GM19463 (cell line): Measurements from ENCODE around the gene ARL6IP5.

Experiments used
- ATAC-seq: cut with Tn5 transposase; IDR thresholded peaks from one replicate; pipeline ENCODE4 v1.9.1; 2021; ENCODE audit warnings: mild to moderate bottlenecking, moderate library complexity; ENCODE audit not compliant: unreplicated experiment

The ARL6IP5 gene

DNA sequence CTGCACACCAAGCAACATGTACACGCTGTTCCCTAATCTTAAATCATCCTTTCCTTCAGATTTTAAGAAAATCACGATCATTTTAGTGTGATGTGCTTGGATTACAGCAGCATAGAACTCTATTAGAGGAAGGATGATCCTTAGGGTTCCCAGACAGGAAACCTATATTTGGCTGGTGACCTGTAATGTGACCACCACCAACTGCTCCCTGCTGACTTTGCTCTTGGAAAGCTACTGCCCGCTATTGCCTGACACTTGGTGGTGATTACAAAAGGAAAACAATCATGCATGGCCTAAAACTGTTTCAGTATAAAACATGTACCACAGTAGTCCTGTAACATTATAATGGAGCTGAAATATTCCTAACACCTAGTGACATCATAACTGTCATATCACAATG lies 64.8 kb downstream of the ARL6IP5 start:
- no peak for ATAC-seq
